Suprapubic skin (tissue), 4 donors: Measurements from ENCODE around the gene MAST1.

Experiments
- POLR2A ChIP-seq, 2 donors: fragments of 450-650 bp; IDR thresholded peaks; one replicate each; pipeline ENCODE4 v1.6.1; 2017; ENCODE audit warnings: antibody characterized with exemption in 2 of 2, mild to moderate bottlenecking in 2 of 2, moderate library complexity in 2 of 2
- POLR2AphosphoS5 ChIP-seq, 3 donors: sonication (generic); formaldehyde crosslinking; IDR thresholded peaks; one replicate each; pipeline ENCODE4 v1.6.1; 2017; ENCODE audit warnings: antibody characterized with exemption in 3 of 3
- TF ChIP-seq, protein P1 (sequence below), 2 donors: fragments of 200-600 bp in 1 of 2; fragments of 450-650 bp in 1 of 2; sonication (generic) in 1 of 2; IDR thresholded peaks; one replicate each; pipeline ENCODE4 v1.5.1; 2016 to 2019; ENCODE audit warnings: antibody characterized with exemption in 2 of 2, mild to moderate bottlenecking in 1 of 2, moderate library complexity in 1 of 2

DNA sequence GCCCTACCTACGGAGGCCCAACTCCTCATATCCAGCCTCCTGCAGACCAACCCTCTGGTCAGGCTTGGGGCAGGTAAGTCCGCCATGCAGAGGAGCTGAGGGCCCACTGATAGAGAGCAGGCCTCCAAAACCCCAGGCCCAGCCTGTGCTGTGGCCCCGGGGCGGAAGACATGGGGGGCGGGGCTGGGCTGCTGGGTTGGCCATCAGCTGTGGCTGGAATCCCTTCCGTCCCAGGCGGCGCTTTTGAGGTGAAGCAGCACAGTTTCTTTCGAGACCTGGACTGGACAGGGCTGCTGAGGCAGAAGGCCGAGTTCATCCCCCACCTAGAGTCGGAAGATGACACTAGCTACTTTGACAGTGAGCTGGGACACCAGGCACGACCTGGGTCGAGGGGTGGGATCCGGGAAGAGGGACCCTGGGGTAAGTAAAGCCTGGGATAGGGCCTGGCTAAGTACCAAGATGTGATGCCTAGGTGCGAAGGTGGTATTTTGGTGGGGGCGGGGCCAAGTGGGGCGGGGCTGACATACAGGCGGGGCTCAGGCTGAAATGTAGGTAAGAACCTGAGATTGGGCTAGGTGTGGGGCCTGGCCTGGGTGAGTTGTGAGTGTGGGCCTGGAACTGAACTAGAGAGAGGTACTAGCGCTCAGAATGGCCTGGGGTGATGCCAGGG lies 27.6 kb downstream of the MAST1 start:
- TF ChIP-seq, protein P1, sequence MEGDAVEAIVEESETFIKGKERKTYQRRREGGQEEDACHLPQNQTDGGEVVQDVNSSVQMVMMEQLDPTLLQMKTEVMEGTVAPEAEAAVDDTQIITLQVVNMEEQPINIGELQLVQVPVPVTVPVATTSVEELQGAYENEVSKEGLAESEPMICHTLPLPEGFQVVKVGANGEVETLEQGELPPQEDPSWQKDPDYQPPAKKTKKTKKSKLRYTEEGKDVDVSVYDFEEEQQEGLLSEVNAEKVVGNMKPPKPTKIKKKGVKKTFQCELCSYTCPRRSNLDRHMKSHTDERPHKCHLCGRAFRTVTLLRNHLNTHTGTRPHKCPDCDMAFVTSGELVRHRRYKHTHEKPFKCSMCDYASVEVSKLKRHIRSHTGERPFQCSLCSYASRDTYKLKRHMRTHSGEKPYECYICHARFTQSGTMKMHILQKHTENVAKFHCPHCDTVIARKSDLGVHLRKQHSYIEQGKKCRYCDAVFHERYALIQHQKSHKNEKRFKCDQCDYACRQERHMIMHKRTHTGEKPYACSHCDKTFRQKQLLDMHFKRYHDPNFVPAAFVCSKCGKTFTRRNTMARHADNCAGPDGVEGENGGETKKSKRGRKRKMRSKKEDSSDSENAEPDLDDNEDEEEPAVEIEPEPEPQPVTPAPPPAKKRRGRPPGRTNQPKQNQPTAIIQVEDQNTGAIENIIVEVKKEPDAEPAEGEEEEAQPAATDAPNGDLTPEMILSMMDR (IDR thresholded peaks at IDR 0.05): no peak
- TF ChIP-seq POLR2AphosphoS5 (IDR thresholded peaks at IDR 0.05) (no peak), POLR2A (IDR thresholded peaks at IDR 0.05) (no peak)
